Upper lobe of left lung (tissue), 4 donors: ENCODE data around the gene TBC1D14.

ENCODE experiments used
- CTCF ChIP-seq, 6 experiments: fragments of 450-650 bp in 4 of 6; fragments of 200-600 bp in 2 of 6; sonication (generic) in 2 of 6; IDR thresholded peaks; one replicate each; pipeline ENCODE4 v1.5.1; 2016 to 2019; ENCODE audit warnings: antibody characterized with exemption in 6 of 6
- EP300 ChIP-seq, 4 donors: sonication (generic); formaldehyde crosslinking; IDR thresholded peaks; one replicate each; pipeline ENCODE4 v1.5.1; 2017; ENCODE audit warnings: antibody characterized with exemption in 4 of 4, control low read depth in 2 of 4
- POLR2A ChIP-seq, 4 donors: fragments of 450-650 bp; IDR thresholded peaks; one replicate each; pipeline ENCODE4 v1.5.1; 2016 to 2017; ENCODE audit warnings: antibody characterized with exemption in 4 of 4, mild to moderate bottlenecking in 2 of 4

DNA sequence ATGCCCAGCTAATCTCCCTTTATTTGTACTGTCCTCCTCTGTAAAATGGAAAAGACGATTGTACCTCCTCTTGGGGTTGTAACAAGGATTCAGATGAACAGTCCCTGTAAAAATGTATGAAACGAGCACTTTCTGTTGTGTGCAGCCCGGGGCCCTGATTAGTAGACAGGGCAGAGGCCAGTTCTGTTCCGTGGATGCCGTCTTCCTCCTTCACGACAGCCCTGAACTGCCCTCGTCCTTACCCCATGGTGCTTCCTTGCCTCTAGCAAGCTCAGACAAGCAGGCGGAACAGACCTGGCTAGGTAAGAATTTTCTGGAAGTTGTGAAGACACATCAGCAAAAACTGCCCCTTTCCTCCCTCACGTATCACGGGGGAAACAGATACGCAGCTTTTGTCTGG, 111.2 kb downstream of the TBC1D14 start:
- TF ChIP-seq POLR2A (IDR thresholded peaks at IDR 0.05) (no peak), CTCF (IDR thresholded peaks at IDR 0.05) (no peak), EP300 (IDR thresholded peaks at IDR 0.05) (no peak)
